Measurements from ENCODE around the gene TIPRL.

DNA sequence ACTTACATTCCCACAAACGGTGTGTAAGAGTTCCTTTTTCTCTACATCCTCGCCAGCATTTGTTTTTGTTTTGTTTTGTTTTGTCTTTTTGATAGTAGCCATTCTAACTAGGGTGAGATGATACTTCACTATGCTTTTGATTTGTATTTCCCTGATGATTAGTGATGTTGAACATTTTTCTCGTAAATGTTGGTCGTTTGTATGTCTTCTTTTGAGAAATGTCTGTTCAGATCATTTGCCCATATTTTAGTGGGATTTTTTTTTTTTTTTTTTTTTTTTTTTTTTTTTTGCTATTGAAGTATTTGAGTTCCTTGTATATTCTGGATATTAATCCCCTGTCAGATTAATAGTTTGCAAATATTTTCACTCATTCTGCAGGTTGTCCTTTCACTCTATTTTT, 22.9 kb upstream of the TIPRL start:
- TF ChIP-seq CTCF (IDR thresholded peaks at IDR 0.05) = no peak
- TF ChIP-seq POLR2A (IDR thresholded peaks at IDR 0.05) = no peak
- no peak for TF ChIP-seq EP300 (IDR thresholded peaks at IDR 0.05; ENCODE audit: low read depth)

All from transverse colon (tissue), 3 donors.